Activated naive CD4-positive, alpha-beta T cell treated with anti-CD3 and anti-CD28 coated beads, Interleukin-2, amount 50 U/mL, for 16 hours (primary cell): ENCODE results near the gene XIRP2.
"Not testable (repeated sequence)": the region's sequence is repeated elsewhere in the genome, so short reads cannot be mapped to it uniquely, and the experiment has no call there.

Source experiments
- DNase-seq: peaks from one replicate; pipeline ENCODE4 v3.0.0-alpha.2; 2020

The XIRP2 gene

GRCh38 chr2:167057446-167057845 is 169.2 kb downstream of the XIRP2 start:
- DNase-seq: no peak

- no peak for DNase-seq
Observed at GRCh38 chr2:167059173-167059572, 170.9 kb downstream of the XIRP2 start.

GRCh38 chr2:167069855-167070254 is 181.6 kb downstream of the XIRP2 start:
- DNase-seq: no peak

GRCh38 chr2:167075708-167076107 is 187.4 kb downstream of the XIRP2 start:
- DNase-seq: not testable (repeated sequence)

GRCh38 chr2:167098931-167099330 is 210.7 kb downstream of the XIRP2 start:
- not testable (repeated sequence) for DNase-seq

GRCh38 chr2:167100506-167100905 is 212.2 kb downstream of the XIRP2 start:
- DNase-seq: no peak

- DNase-seq: no peak
Observed at GRCh38 chr2:167103028-167103756, 214.9 kb downstream of the XIRP2 start.

- no peak for DNase-seq
Observed at GRCh38 chr2:167103757-167104133, 215.5 kb downstream of the XIRP2 start.

- DNase-seq: no peak
Observed at GRCh38 chr2:167104691-167105090, 216.4 kb downstream of the XIRP2 start.

- DNase-seq: not testable (repeated sequence)
Observed at GRCh38 chr2:167109682-167110081, 221.4 kb downstream of the XIRP2 start.

GRCh38 chr2:167110345-167110744 is 222.1 kb downstream of the XIRP2 start:
- DNase-seq: no peak

- no peak for DNase-seq
Observed at GRCh38 chr2:167114018-167114417, 225.7 kb downstream of the XIRP2 start.

- no peak for DNase-seq
Observed at GRCh38 chr2:167115541-167115940, 227.3 kb downstream of the XIRP2 start.

- DNase-seq: no peak
Observed at GRCh38 chr2:167122389-167122788, 234.1 kb downstream of the XIRP2 start.

GRCh38 chr2:167126165-167126564 is 237.9 kb downstream of the XIRP2 start:
- no peak for DNase-seq

GRCh38 chr2:167127135-167127534 is 238.9 kb downstream of the XIRP2 start:
- DNase-seq: no peak

GRCh38 chr2:167128130-167128529 is 239.8 kb downstream of the XIRP2 start:
- DNase-seq: no peak

GRCh38 chr2:167132066-167132465 is 243.8 kb downstream of the XIRP2 start:
- no peak for DNase-seq

- DNase-seq: no peak
Observed at GRCh38 chr2:167132906-167133555, 244.8 kb downstream of the XIRP2 start.

GRCh38 chr2:167133614-167134013 is 245.3 kb downstream of the XIRP2 start:
- no peak for DNase-seq

- DNase-seq: no peak
Observed at GRCh38 chr2:167134381-167135072, 246.2 kb downstream of the XIRP2 start.

GRCh38 chr2:167135706-167136105 is 247.4 kb downstream of the XIRP2 start:
- no peak for DNase-seq

- DNase-seq: no peak
Observed at GRCh38 chr2:167136879-167137596, 248.8 kb downstream of the XIRP2 start.
